22Rv1 (cell line): Measurements from ENCODE around the gene B4GALT6.

ENCODE experiments used
- ZFX ChIP-seq: fragments of 450-650 bp; IDR thresholded peaks from 2 replicates; pipeline ENCODE4 v1.6.1; 2017; ENCODE audit warnings: antibody characterized with exemption, borderline replicate concordance
- TF ChIP-seq, protein P1 (sequence below): fragments of 450-650 bp; IDR thresholded peaks from 2 replicates; pipeline ENCODE4 v1.5.1; 2017; ENCODE audit warnings: mild to moderate bottlenecking

DNA sequence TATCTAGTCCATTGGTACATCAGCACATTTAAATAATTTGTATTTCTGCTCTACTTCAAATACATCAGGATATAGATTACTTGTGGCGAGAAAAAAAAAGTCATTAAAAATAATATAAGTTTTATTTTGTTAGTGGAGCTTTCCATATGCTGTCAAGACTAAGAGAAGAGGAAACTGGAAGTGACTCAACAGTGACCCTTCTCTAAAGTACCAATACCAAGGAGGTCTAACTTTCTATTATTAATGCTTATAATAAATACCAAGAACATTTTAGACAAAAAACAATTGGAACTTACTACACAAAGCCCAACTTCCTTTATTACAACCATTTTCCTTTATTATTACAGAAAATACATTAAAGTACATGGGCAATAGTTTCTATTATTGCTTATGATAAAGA lies 52.9 kb downstream of the B4GALT6 start:
- TF ChIP-seq, protein P1, sequence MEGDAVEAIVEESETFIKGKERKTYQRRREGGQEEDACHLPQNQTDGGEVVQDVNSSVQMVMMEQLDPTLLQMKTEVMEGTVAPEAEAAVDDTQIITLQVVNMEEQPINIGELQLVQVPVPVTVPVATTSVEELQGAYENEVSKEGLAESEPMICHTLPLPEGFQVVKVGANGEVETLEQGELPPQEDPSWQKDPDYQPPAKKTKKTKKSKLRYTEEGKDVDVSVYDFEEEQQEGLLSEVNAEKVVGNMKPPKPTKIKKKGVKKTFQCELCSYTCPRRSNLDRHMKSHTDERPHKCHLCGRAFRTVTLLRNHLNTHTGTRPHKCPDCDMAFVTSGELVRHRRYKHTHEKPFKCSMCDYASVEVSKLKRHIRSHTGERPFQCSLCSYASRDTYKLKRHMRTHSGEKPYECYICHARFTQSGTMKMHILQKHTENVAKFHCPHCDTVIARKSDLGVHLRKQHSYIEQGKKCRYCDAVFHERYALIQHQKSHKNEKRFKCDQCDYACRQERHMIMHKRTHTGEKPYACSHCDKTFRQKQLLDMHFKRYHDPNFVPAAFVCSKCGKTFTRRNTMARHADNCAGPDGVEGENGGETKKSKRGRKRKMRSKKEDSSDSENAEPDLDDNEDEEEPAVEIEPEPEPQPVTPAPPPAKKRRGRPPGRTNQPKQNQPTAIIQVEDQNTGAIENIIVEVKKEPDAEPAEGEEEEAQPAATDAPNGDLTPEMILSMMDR = no peak
- TF ChIP-seq ZFX = no peak
